GM06990 (cell line): Measurements from ENCODE around the gene PIGL.

ENCODE experiments used
- DNase-seq: peaks from one replicate; pipeline ENCODE4 v3.0.0-alpha.2; 2011; ENCODE audit not compliant: insufficient read length; ENCODE audit errors: extremely low read depth
- H3K27me3 ChIP-seq: replicated peaks from 2 replicates; pipeline ENCODE4 v1.6.0; 2011; ENCODE audit warnings: low read length; ENCODE audit not compliant: control insufficient read depth, insufficient read depth
- H3K36me3 ChIP-seq: 2 replicates; pipeline ENCODE4 v1.5.1; 2011; ENCODE audit warnings: low read length; ENCODE audit not compliant: control insufficient read depth, insufficient read depth
- H3K4me3 ChIP-seq: replicated peaks from 2 replicates; pipeline ENCODE4 v1.5.1; 2011; ENCODE audit warnings: low read depth, mild to moderate bottlenecking, control low read depth, low read length
- TF ChIP-seq, protein P1 (sequence below): IDR thresholded peaks from 2 replicates; pipeline ENCODE4 v1.5.1; 2011; ENCODE audit warnings: low read length, control low read depth, mild to moderate bottlenecking, inconsistent platforms; ENCODE audit not compliant: insufficient read depth, poor library complexity, severe bottlenecking

The PIGL gene

GRCh38 chr17:16241906-16242399 is 24.9 kb downstream of the PIGL start:
- Histone ChIP-seq H3K36me3 (no peaks in the 10 kb centered on the region), H3K4me3 (no peak overlapping the region), H3K27me3 (no peaks in the 10 kb centered on the region)
- DNase-seq = no peak
- TF ChIP-seq, protein P1, sequence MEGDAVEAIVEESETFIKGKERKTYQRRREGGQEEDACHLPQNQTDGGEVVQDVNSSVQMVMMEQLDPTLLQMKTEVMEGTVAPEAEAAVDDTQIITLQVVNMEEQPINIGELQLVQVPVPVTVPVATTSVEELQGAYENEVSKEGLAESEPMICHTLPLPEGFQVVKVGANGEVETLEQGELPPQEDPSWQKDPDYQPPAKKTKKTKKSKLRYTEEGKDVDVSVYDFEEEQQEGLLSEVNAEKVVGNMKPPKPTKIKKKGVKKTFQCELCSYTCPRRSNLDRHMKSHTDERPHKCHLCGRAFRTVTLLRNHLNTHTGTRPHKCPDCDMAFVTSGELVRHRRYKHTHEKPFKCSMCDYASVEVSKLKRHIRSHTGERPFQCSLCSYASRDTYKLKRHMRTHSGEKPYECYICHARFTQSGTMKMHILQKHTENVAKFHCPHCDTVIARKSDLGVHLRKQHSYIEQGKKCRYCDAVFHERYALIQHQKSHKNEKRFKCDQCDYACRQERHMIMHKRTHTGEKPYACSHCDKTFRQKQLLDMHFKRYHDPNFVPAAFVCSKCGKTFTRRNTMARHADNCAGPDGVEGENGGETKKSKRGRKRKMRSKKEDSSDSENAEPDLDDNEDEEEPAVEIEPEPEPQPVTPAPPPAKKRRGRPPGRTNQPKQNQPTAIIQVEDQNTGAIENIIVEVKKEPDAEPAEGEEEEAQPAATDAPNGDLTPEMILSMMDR = no peak

DNA sequence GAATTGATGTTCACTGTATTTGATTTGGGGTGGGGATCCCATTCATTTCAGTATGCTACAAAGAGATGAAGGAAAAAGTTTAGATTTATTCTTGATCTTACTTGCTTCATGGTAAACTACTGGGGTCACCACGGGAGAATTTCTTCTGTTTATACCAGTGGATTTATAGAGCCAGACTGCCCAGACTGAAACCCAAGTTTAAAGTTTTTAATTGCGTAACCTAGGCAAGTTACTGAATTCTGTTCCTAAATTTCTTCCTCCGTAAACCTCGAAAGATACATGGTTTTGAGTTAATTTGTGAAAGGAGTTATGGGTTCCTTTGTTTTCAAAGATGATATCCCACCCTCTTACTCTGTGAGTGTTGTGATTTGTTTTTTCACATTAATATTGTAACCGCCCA is 26.4 kb downstream of the PIGL start:
- Histone ChIP-seq H3K27me3 (no peaks in the 10 kb centered on the region), H3K36me3 (no peaks in the 10 kb centered on the region), H3K4me3 (no peak overlapping the region)
- no peak for DNase-seq
- TF ChIP-seq, protein P1 = no peak

GRCh38 chr17:16243801-16244567 is 27.0 kb downstream of the PIGL start:
- Histone ChIP-seq H3K4me3 (no peak overlapping the region), H3K36me3 (no peaks in the 10 kb centered on the region), H3K27me3 (no peaks in the 10 kb centered on the region)
- no peak for DNase-seq
- TF ChIP-seq, protein P1 = no peak

DNA sequence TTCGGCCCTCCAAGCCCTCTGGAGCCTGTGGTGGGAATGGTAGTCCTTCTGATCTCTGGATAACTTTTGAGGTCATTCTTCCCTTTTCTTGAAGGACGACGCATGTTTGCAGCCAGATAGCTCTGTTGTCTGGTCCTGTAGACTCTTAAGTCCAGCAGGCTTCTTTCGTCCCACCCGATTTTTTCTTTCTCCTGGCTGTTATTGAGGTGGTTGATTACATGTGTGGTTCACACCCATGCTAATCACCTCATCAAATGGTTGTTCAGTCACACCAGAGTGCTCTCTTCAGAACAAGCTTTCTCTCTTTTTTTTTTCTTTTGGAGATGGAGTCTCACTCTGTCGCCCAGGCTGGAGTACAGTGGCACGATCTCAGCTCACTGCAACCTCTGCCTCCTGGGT is 30.6 kb downstream of the PIGL start:
- Histone ChIP-seq H3K4me3 (no peak overlapping the region), H3K27me3 (no peaks in the 10 kb centered on the region), H3K36me3 (no peaks in the 10 kb centered on the region)
- TF ChIP-seq, protein P1 = no peak
- DNase-seq = no peak

DNA sequence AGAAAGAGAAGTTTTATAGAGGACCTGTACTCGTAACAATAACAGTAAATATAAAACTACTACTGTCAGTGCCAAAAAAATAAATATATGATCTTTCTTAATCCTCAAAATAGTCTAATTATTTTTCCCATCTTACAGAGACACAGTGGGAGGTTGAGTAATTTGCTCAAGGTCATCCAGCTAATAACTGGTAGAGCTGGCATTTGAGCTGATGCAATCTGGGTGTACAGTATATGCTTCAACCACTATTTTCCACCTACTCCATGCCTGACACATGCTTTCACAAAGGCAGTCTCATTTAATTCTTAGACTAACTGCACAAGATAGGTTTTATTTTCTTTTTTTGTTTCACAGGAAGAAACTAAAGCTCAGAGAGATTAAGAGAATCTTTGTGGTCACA is 33.6 kb downstream of the PIGL start:
- Histone ChIP-seq H3K36me3 (no peaks in the 10 kb centered on the region), H3K4me3 (no peak overlapping the region), H3K27me3 (no peaks in the 10 kb centered on the region)
- no peak for DNase-seq
- TF ChIP-seq, protein P1 = no peak
